HL-60 (cell line): Measurements from ENCODE around the gene AVPR2.

Source experiments
- DNase-seq, 2 experiments: peaks; one replicate each; pipeline ENCODE4 v3.0.0-alpha.2; 2010 to 2020; ENCODE audit warnings: low read depth in 1 of 2, low spot score in 1 of 2
- H3K27ac ChIP-seq: fragments of 250-450 bp; sonication (Bioruptor Pico); replicated peaks from 2 replicates; pipeline ENCODE4 v1.5.1; 2020; ENCODE audit warnings: mild to moderate bottlenecking, moderate library complexity
- H3K27me3 ChIP-seq: fragments of 250-450 bp; sonication (Bioruptor Pico); 2 replicates; pipeline ENCODE4 v1.5.1; 2021; ENCODE audit warnings: mild to moderate bottlenecking, moderate library complexity; ENCODE audit not compliant: insufficient read depth, poor library complexity, severe bottlenecking
- H3K4me3 ChIP-seq: replicated peaks from 2 replicates; pipeline ENCODE4 v1.5.1; 2011; ENCODE audit warnings: mild to moderate bottlenecking, control low read depth, low read length; ENCODE audit not compliant: insufficient read depth
- GABPA ChIP-seq: IDR thresholded peaks from 2 replicates; pipeline ENCODE4 v1.6.1; 2012; ENCODE audit warnings: low read depth
- POLR2AphosphoS5 ChIP-seq: IDR thresholded peaks from 2 replicates; pipeline ENCODE4 v1.6.1; 2012; ENCODE audit warnings: low read depth
- SPI1 ChIP-seq: IDR thresholded peaks from 2 replicates; pipeline ENCODE4 v1.6.1; 2012; ENCODE audit warnings: low read depth, mild to moderate bottlenecking, borderline replicate concordance
- TF ChIP-seq, protein P1 (sequence below): IDR thresholded peaks from one replicate; pipeline ENCODE4 v1.5.1; 2011; ENCODE audit warnings: low read length, control low read depth, inconsistent platforms; ENCODE audit not compliant: insufficient read depth
- TF ChIP-seq, protein P2 (sequence below): IDR thresholded peaks from 2 replicates; pipeline ENCODE4 v1.6.1; 2012; ENCODE audit warnings: low read depth; ENCODE audit not compliant: insufficient replicate concordance

AVPR2 gene

DNA sequence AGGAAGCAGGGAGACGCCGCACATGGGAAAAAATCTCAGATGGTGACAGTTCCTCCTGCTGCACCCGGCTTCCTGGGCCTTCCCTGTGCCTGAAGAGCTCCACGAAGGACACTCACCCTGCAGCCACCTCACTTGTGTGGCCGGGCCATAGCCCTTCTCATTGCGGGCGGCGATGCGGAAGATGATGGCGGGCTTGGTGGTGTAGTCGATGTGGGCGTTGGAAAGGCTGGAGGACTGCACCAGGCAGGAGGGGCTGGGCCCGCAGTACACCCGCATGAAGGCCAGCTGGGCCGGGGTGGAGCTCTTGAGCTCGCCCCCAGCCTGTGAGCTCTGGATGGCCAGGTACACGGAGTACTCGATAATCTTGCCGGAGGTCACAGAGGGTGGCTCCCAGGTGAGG is 45.7 kb downstream of the AVPR2 start:
- Histone ChIP-seq H3K27me3 (no peaks in the 10 kb centered on the region), H3K27ac (no peak overlapping the region), H3K4me3 (no peak overlapping the region)
- no peak for DNase-seq
- TF ChIP-seq, protein P1, sequence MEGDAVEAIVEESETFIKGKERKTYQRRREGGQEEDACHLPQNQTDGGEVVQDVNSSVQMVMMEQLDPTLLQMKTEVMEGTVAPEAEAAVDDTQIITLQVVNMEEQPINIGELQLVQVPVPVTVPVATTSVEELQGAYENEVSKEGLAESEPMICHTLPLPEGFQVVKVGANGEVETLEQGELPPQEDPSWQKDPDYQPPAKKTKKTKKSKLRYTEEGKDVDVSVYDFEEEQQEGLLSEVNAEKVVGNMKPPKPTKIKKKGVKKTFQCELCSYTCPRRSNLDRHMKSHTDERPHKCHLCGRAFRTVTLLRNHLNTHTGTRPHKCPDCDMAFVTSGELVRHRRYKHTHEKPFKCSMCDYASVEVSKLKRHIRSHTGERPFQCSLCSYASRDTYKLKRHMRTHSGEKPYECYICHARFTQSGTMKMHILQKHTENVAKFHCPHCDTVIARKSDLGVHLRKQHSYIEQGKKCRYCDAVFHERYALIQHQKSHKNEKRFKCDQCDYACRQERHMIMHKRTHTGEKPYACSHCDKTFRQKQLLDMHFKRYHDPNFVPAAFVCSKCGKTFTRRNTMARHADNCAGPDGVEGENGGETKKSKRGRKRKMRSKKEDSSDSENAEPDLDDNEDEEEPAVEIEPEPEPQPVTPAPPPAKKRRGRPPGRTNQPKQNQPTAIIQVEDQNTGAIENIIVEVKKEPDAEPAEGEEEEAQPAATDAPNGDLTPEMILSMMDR, result no peak
- TF ChIP-seq GABPA (no peak), POLR2AphosphoS5 (no peak; the same call in 1 of the 2 replicates), SPI1 (no peak)
- TF ChIP-seq, protein P2, sequence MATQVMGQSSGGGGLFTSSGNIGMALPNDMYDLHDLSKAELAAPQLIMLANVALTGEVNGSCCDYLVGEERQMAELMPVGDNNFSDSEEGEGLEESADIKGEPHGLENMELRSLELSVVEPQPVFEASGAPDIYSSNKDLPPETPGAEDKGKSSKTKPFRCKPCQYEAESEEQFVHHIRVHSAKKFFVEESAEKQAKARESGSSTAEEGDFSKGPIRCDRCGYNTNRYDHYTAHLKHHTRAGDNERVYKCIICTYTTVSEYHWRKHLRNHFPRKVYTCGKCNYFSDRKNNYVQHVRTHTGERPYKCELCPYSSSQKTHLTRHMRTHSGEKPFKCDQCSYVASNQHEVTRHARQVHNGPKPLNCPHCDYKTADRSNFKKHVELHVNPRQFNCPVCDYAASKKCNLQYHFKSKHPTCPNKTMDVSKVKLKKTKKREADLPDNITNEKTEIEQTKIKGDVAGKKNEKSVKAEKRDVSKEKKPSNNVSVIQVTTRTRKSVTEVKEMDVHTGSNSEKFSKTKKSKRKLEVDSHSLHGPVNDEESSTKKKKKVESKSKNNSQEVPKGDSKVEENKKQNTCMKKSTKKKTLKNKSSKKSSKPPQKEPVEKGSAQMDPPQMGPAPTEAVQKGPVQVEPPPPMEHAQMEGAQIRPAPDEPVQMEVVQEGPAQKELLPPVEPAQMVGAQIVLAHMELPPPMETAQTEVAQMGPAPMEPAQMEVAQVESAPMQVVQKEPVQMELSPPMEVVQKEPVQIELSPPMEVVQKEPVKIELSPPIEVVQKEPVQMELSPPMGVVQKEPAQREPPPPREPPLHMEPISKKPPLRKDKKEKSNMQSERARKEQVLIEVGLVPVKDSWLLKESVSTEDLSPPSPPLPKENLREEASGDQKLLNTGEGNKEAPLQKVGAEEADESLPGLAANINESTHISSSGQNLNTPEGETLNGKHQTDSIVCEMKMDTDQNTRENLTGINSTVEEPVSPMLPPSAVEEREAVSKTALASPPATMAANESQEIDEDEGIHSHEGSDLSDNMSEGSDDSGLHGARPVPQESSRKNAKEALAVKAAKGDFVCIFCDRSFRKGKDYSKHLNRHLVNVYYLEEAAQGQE, result no peak

DNA sequence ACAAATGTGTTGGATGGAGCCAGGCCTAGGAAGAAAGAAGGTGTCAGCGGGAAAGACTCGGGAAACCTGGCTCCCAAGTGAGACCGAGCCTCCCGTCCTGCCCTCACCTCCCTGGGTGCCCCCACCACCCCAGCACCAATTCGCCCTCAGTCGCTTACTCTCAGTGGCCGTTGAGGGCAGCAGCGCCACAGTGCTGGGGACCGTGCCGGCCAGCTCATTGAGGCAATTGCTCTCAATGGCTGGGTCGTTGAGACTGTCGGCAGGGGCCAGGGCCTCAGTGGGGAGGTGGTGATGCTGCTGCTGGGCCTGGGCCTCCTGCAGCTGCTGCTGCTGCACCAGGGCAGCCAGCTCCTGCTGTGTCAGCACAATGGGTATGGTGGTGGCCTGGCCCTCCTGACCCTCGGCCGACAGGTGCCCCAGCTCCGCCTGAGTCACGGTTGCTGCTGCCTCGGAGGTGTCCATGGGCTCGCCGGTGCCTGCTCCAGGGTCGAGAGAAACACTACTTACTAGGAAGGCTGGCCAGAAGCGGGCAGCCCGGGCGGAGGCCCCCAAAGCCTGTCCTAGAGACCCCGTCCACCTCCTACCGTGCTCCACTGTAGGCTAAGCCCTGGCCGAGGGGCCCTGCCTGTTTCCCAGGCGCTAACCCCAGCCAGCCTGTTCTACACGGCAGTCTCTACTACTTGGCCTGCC is 47.4 kb downstream of the AVPR2 start:
- Histone ChIP-seq H3K27ac (no peak overlapping the region), H3K27me3 (no peaks in the 10 kb centered on the region), H3K4me3 (no peak overlapping the region)
- TF ChIP-seq POLR2AphosphoS5, result no peak
- TF ChIP-seq, protein P1, result no peak
- no peak for TF ChIP-seq SPI1
- TF ChIP-seq GABPA, result no peak
- TF ChIP-seq, protein P2, result no peak
- no peak for DNase-seq

DNA sequence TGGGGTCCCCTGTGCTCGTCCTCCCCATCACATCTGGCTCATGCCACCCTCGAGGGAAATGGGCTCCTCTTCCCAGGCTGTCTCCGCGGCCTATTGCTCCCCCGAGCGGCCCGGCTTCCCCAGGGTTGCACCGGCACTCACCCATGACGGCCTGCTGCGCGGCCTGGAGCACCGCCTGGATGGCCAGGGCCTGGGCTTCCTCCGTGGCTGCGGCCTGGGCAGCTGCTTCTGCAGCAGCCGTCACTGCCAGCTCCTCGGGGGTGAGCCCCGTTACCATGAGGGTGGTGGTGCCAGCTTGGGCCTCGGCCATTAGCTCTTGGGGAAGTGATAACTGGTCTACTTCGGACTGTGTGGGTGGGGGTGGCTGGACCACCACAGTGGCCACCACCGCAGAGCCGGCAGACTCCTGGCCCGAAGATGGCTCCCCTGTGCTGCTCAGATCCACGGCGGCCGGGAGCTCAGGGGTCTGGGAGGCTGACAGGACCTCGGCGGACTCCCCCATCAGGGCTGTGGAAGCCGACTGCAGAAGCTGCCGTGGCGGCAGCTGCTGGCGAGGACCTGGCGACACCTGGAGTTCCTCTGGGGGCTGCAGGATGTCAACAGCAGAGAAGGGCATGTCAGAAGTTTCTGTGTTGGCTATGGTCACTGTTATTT is 48.0 kb downstream of the AVPR2 start:
- Histone ChIP-seq H3K27me3 (no peaks in the 10 kb centered on the region), H3K4me3 (no peak overlapping the region), H3K27ac (no peak overlapping the region)
- TF ChIP-seq, protein P1, result no peak
- TF ChIP-seq SPI1, result no peak
- TF ChIP-seq POLR2AphosphoS5, result no peak
- no peak for TF ChIP-seq GABPA
- TF ChIP-seq, protein P2, result no peak
- DNase-seq, result no peak
